ENCODE data around the gene CCNY. TPM values are rescaled to one million over a fixed set of nuclear protein-coding genes. Genes with fewer than 3 reads are reported as not detected.

CCNY gene
- total RNA-seq, 4 donors from 2014 or later = 22.4 to 35.1 (median 29.9) TPM

GRCh38 chr10:35386594-35387174, 50.4 kb downstream of the CCNY start:
- no peaks in the 10 kb centered on the region for H3K9me3 ChIP-seq
- H3K36me3 ChIP-seq = no peaks in the 10 kb centered on the region
- no peak for DNase-seq (ENCODE audit: low spot score in 2 of 2)
- H3K27ac ChIP-seq = no peak overlapping the region
- H3K4me3 ChIP-seq = no peak overlapping the region
- TF ChIP-seq CTCF (IDR thresholded peaks at IDR 0.05) (no peak), EP300 (IDR thresholded peaks at IDR 0.05) (no peak), POLR2AphosphoS5 (IDR thresholded peaks at IDR 0.05) (no peak), POLR2A (IDR thresholded peaks at IDR 0.05) (no peak)
- 66% methylated on average over 5 of the region's 5 CpGs for WGBS
- peaks cover 13% of the 10 kb centered on the region for H3K4me1 ChIP-seq
- no peaks in the 10 kb centered on the region for H3K27me3 ChIP-seq

- no peak for DNase-seq (ENCODE audit: low spot score in 2 of 2)
- Histone ChIP-seq H3K4me3 (no peak overlapping the region), H3K9me3 (no peaks in the 10 kb centered on the region), H3K27ac (no peak overlapping the region), H3K4me1 (peaks cover 13% of the 10 kb centered on the region), H3K27me3 (no peaks in the 10 kb centered on the region), H3K36me3 (no peaks in the 10 kb centered on the region)
- WGBS = 81% methylated on average over 2 of the region's 2 CpGs
- TF ChIP-seq POLR2A (IDR thresholded peaks at IDR 0.05) = no peak
- no peak for TF ChIP-seq EP300 (IDR thresholded peaks at IDR 0.05)
- TF ChIP-seq CTCF (IDR thresholded peaks at IDR 0.05) = no peak
- no peak for TF ChIP-seq POLR2AphosphoS5 (IDR thresholded peaks at IDR 0.05)
Measured at GRCh38 chr10:35387768-35388167, 51.5 kb downstream of the CCNY start.

GRCh38 chr10:35388197-35388596, 51.9 kb downstream of the CCNY start:
- H3K27ac ChIP-seq = no peak overlapping the region
- H3K9me3 ChIP-seq = no peaks in the 10 kb centered on the region
- DNase-seq (ENCODE audit: low spot score in 2 of 2) = no peak
- peaks cover 13% of the 10 kb centered on the region for H3K4me1 ChIP-seq
- TF ChIP-seq POLR2AphosphoS5 (IDR thresholded peaks at IDR 0.05) (no peak), POLR2A (IDR thresholded peaks at IDR 0.05) (no peak), EP300 (IDR thresholded peaks at IDR 0.05) (no peak), CTCF (IDR thresholded peaks at IDR 0.05) (no peak)
- no peaks in the 10 kb centered on the region for H3K36me3 ChIP-seq
- H3K27me3 ChIP-seq = no peaks in the 10 kb centered on the region
- H3K4me3 ChIP-seq = no peak overlapping the region

- TF ChIP-seq CTCF (IDR thresholded peaks at IDR 0.05) (no peak), POLR2A (IDR thresholded peaks at IDR 0.05) (no peak), POLR2AphosphoS5 (IDR thresholded peaks at IDR 0.05) (no peak), EP300 (IDR thresholded peaks at IDR 0.05) (no peak)
- no peaks in the 10 kb centered on the region for H3K9me3 ChIP-seq
- H3K27ac ChIP-seq = no peak overlapping the region
- H3K4me3 ChIP-seq = no peak overlapping the region
- no peaks in the 10 kb centered on the region for H3K27me3 ChIP-seq
- peaks cover 13% of the 10 kb centered on the region for H3K4me1 ChIP-seq
- H3K36me3 ChIP-seq = no peaks in the 10 kb centered on the region
- WGBS = 89% methylated on average over 1 of the region's 1 CpG
- no peak for DNase-seq (ENCODE audit: low spot score in 2 of 2)
Measured at GRCh38 chr10:35388682-35389081, 52.4 kb downstream of the CCNY start.

- H3K9me3 ChIP-seq = no peaks in the 10 kb centered on the region
- TF ChIP-seq CTCF (IDR thresholded peaks at IDR 0.05) (no peak), POLR2A (IDR thresholded peaks at IDR 0.05) (no peak), POLR2AphosphoS5 (IDR thresholded peaks at IDR 0.05) (no peak), EP300 (IDR thresholded peaks at IDR 0.05) (no peak)
- H3K27me3 ChIP-seq = no peaks in the 10 kb centered on the region
- peaks cover 15% of the 10 kb centered on the region for H3K4me1 ChIP-seq
- 71% methylated on average over 2 of the region's 2 CpGs for WGBS
- H3K4me3 ChIP-seq = no peak overlapping the region
- no peaks in the 10 kb centered on the region for H3K36me3 ChIP-seq
- no peak for DNase-seq (ENCODE audit: low spot score in 2 of 2)
- H3K27ac ChIP-seq = no peak overlapping the region
Measured at GRCh38 chr10:35390161-35390840, 54.0 kb downstream of the CCNY start.

Measured in suprapubic skin (tissue), 4 donors.